Raji (cell line): Measurements from ENCODE around the gene RUBCNL.

Experiments
- POLR2A ChIP-seq: IDR thresholded peaks from 2 replicates; pipeline ENCODE4 v1.6.1; 2011; ENCODE audit warnings: low read depth, low read length, control low read depth; ENCODE audit not compliant: insufficient read depth

Gene RUBCNL

DNA sequence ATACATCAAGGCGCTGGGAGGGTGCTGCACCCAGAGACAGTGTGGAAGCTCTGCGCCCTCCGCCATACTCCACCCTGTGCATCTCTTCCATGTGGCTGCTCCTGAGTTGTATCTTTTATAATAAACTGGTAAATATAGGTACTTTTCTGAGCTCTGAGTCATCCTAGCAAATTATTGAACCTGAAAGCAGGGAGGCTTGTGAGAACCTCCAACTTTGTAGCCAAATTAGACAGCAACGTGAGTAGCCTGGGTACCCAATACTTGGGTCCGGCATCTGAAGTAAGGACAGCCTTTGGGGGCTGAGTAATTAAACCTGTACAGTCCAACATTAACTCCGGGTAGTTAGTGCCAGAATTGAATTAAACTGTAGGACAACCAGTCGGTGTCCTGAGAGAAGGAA lies 57.4 kb downstream of the RUBCNL start:
- TF ChIP-seq POLR2A = no peak

DNA sequence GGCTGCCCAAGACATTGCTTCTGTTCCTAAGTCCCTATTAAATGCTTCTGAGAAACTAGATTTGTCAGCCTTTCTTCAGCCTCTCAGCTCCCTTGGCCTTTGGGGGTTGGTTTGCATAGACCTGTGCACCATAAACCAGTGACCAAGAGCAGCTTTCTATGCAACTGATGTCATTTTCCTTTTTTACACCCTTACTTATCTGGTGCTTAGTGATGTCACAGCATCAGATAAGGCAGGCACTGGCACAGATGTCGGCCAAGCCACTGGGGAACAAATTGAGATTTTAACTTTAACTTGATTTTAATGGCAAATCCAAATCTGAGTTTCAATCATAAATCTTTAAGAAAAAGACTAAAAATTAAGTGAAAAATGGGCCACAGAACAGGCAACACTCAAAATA lies 59.8 kb downstream of the RUBCNL start:
- TF ChIP-seq POLR2A = no peak

DNA sequence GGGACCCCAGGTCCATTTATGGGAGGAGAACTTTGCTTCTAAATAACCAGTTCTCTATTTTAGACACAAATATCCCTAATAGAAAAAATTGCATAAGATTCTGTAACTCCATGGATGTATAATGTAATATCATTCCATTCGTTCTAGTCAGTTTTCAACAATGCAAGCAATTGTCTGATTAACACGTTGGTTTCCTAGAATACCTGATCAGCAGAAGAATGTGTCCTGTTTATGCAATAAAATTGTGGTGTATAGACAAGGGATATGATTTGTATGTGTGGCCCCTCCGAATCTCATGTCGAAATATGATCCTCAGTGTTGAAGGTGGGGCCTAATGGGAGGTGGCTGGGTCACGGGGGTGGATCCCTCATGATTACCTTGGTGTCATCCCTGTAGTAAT lies 62.1 kb downstream of the RUBCNL start:
- TF ChIP-seq POLR2A = no peak

DNA sequence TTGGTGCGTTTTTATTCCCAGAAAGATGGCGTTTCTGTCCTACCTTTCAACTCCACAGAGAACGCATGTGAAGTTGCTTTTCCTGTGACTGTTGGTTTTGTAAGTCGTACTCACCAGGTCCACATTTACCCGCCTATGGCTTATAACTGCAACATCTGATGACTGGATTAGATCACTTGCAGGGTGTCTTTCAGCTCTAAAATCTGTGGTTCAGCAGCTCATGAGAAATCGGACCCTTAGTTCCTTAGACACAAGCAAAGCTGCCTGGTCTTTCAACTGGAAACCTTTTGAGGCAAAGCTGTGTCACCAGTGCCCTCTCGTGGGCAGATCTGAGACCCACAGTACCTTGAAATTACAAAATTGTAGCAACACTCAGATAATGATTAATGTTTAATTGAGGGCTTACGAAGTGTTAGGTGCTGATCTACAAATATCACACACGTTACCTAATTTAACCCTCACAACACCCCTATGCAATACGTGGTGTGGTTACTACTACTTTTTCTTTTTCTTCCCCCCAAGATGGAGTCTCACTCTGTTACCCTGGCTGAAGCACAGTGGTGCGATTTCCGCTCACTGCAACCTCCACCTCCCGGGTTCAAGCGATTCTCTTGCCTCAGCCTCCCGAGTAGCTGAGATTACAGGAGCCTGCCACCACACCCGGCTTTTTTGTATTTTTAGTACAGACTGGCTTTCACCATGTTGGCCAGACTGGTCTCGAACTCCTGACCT lies 65.4 kb downstream of the RUBCNL start:
- TF ChIP-seq POLR2A = no peak

DNA sequence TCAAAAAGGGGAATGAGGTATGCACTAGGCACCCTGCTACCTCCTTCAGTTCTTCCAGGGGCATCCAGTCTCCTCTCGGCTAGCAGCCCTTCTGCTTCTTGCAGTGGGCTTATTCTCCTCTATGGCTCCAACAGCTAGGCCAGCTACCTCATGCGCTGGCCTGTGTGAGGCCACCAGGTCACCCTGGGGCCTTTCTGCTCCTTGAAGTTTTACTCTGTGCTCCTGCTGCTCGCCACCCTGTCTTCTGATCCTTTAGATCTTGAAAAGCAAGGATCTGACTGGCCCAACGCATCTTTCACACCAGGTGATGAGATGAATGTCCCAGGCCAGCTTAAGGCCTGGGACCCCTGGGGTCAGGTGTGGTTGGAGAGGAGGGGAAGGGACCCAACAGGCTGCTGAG lies 66.2 kb downstream of the RUBCNL start:
- no peak for TF ChIP-seq POLR2A

DNA sequence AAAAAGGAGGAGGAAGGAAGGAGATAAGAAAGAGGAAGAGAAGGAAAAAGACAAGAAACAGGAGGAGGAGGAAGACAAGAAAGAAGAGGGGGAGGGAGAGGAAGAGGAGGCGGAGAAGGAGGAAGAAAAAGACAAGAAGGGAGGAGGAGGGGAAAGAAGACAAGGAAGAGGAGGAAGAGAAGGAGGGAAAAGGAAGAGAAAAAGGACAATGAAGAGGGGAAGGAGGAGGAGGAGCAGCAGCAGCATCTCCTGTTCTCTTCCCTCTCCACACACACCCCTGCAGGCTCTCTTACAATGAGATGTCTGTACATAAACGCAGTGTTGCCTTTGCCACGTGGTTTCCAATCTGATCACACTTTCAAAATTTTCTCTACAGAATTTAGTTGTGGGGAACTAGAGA lies 66.6 kb downstream of the RUBCNL start:
- no peak for TF ChIP-seq POLR2A

DNA sequence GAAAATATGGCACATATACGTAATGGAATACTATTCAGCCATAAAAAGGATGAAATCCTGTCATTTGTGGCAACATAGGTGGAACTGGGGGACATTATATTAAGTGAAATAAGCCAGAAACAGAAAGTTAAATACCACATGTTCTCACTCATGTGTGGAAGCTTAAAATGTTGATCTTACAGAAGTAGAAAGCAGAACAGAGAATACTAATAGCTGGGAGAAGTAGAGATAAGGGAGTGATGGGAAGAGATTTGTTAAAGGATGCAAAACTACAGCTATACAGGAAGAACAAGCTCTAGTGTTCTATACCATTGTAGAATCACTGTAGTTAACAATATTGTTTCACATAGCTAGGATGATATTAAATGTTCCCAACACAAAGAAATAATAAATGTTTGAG lies 68.1 kb downstream of the RUBCNL start:
- no peak for TF ChIP-seq POLR2A

DNA sequence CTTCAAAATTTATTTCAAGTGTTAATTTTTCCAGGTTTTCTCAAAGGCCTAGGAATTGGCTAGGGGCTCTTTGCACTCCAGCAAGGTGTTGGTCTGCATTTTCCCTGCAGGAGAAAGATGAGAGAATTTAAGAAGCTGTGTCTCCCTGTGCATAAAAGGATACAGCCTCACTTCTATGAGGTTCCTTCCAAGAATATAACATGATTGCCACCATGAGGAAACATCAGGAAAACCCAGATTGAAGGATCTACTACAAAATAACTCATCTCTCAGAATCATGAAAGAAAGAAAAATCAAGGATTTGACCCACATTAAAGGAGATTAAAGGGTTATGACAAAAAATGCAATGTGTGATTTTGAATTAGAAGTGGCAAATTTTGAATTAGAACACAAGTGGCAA lies 69.9 kb downstream of the RUBCNL start:
- no peak for TF ChIP-seq POLR2A

DNA sequence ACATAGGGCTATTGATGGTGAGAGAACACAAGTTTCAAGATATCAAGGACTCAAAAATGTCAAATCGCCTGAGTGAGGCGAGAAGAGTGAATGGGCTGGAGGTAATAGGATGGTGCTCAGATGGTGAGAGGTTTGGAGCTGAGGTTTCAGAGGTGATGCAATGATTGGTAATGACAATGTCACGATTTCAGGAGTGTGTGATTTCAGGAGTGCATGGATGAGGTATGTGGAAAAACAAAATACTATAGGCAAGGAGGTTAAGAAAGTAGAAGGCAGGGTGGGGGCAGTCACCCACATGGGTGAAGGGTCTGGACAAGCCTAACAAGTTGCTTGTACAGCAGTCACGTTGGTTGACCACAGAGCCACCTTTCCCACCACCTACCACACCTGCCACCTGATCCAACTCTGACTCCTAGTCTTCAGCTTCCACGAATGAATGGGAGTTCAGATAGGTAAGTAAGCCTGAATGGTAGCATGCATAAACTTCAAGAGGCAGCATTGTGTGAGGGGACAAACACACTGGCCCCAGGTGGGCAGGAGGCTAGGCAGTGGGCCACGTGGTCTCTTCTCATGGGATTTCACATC lies 71.5 kb downstream of the RUBCNL start:
- TF ChIP-seq POLR2A = no peak

DNA sequence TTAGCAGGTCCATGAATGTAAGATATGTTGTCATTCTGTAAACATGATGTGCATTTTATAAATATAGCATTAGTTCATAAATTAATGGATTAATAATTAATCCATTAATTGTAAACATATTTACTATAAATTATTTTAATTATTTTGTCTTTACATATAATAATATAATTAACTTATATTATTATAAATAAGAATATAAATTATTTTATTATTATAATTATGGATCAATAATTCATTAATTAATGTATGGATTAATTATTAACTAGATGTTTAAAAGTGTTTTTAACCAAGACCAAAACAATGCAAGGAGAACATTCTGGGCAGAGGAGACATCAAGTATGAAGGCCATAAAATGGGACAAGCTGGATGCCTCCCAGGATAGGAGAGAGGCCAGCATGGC lies 72.0 kb downstream of the RUBCNL start:
- no peak for TF ChIP-seq POLR2A

DNA sequence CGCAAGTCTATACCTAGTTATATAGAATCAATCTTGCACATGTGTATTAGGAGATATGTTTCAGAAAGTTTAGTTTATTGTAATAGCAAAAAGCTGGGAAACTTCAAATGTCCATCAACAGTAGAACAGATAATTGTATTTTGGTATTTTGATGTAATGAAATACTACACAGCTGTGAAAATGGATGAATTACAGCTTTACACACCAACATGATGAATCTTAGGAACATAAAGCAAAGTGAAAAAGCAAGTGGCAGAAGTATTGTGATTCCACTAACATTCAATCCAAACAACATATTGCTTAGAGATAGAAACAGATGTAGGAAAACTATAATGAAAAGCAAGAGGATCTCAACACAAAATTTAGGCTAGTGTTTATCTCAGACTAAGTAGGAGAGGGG lies 72.5 kb downstream of the RUBCNL start:
- no peak for TF ChIP-seq POLR2A

DNA sequence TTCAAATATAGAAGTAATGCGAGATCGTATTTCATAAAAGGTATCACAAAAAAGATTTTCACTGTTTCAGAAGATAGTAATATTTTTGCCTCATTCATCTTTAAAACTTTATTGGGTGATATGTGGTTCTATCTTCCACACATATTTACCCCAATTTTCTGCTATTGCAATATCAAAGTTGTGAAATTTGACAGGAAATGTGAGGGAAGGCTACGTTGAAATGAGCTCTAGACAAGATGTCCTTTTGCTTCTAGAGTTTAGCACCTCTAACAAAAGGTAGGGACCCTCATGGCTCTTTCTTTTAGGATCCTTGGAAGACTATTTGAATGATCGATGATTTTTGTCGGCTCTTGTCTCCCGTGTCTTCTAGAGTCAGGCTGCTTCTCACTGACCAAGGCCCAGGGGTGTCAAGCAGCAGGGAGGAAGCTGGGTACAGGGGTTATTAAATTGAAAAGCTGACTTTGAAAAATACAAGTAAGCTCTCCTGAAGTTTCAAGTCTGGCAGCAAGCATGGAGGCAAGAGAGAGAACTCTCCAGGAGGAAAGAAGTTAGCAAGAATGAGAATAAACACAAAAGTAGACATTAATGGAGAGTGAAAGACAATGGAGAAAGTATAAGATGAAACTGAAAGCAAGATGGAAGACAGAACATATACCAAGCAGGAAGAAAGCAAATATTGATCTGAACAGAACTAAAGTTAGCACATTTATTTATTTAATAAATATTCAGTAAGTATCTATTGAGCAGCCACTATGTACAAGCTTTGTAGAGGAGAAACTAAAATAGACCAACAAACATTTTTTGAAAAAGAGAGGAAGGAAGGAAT lies 73.4 kb downstream of the RUBCNL start:
- no peak for TF ChIP-seq POLR2A

DNA sequence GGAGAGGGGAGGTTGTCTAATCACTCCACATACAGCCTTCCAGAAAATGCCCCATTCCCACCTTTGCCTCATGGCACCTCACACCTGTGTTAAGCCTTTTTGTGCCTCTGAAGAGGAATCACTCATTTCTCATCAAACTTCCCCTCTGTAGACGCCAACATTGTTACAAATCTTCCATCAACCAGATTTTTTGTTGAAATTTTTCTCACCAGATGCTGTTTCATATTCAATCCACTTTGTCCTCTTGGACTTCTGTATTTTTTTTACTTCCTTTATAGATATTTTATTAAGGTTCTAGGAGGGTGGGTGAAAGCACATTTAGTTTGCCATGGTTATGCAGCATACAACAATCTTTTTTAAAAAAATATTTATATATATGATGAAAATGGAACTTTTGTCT lies 74.0 kb downstream of the RUBCNL start:
- TF ChIP-seq POLR2A = no peak

DNA sequence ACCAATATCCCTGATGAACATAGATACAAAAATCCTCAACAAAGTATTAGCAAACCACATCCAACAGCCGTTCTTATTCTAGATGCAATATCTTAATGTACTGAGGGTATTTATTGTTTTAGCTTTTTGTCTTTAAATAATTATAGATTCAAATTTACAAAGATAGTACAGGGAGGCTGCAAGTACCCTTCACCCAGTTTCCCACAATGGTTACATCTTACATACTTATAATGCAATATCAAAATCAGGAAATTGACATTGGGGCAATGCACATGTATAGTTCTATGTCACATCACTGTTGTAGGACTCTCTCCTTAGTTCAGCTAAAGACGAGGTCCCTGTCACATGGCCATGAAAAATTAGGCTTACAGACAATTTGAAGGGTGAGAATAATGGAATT lies 75.8 kb downstream of the RUBCNL start:
- TF ChIP-seq POLR2A = no peak

DNA sequence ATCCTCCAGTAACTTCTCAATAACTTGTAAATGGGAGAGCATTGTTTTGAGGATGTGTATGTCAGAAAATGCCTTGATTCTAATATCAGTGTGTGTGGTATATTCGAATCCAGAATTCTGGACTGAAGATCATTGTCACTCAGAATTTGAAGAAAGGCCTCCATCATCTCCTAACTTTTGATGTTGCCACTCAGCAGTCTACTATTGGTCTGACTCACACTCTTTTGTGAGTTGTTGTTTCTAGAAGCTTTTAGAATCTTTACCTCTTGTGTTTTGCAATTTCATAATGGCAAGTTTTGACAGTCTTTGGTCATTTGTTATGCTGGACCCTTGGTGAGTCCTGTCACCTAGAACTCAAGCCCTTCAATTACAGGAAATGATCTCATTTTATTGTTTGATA lies 77.0 kb downstream of the RUBCNL start:
- TF ChIP-seq POLR2A = no peak

DNA sequence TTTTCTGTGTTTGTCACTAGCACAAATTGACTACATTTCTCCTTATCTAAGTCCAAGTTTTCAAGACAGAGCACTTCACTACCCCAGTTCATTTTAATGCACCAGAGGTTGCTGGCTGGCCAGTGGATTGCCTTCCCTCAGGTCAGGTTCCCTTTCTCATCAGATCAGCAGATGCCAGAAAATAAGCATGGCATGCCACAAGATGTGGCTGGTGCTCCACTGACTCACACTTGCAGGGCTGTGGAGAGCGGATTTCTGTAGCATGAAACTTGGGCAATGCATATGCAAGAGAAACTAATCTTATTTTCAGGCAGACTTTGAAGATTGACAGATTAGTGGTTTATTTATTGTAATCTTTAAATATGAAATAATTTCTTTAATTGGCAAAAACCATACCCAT lies 79.5 kb downstream of the RUBCNL start:
- TF ChIP-seq POLR2A = no peak
